ENCODE measurements around the gene INS.

The INS gene

DNA sequence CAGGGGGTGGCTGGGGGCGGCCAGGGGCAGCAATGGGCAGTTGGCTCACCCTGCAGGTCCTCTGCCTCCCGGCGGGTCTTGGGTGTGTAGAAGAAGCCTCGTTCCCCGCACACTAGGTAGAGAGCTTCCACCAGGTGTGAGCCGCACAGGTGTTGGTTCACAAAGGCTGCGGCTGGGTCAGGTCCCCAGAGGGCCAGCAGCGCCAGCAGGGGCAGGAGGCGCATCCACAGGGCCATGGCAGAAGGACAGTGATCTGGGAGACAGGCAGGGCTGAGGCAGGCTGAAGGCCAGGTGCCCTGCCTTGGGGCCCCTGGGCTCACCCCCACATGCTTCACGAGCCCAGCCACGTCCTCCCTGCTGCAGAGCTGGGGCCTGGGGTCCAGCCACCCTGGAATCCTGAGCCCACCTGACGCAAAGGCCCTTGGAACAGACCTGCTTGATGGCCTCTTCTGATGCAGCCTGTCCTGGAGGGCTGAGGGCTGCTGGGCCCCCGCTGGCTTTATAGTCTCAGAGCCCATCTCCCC is at the start of gene INS:
Gene INS, minus strand, starts transcription at position 474 of the 524 bp plus-strand sequence. Its CDS starts 238 bp downstream, at position 236.
- no peak for DNase-seq (ENCODE audit: low read depth in 3 of 3)

DNA sequence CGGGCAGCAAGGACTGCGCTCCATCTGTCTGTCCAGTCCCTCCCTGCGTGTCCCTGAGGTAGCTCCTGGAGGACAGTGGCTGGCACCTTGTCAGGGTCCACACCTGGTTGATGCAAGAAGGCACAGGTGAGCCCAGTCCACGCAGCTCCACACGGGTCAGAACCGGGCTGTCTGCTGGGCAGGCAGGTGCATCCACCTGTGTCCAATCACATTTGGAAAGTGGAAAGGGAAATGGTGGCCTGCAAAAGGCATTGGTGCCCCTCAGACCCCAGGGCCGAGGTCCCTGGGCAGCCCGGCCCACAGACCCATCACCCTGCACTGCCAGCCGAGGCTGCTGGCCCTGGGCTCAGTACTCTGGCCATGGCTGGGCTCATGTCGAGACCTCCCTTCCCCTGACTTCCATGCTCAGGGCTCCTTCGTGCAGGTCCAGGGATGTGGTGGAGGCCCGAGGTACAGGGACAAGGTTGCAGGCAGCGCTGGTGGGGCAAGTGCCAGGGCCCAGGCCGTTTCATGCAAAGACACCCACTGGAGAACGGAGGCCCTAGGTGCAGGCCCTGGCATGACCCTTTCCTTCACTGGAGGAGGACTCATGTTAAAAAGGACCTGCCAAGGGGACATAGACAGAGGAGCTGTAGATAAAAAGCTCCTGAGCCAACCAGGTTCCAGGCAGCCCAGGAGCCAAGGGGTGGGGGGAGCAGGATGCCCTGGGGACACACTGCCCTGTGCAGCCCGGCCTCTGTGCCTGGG is 49.5 kb upstream of the INS start:
- no peak for DNase-seq (ENCODE audit: low read depth in 3 of 3)

DNA sequence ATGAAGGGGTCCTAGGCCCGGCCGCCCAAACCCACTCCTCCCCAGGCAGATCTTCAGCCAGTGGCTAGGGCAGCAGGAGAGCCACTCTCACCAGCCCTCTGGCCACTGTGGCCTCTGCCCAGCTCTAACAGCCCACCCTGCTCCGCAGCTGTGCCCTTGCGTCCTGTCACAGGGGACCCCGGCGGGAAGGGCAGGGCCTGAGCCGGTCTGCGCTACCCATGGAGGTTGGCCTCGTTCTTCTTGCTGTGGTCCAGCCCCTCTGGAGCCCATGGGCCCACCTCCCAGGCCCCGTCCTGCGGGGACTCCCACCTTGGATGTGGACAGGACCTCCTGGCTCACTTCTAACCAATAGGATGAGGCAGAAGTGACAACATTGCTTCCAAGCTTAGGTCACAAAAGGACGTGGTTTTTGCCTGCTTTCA is 48.9 kb upstream of the INS start:
- no peak for DNase-seq (ENCODE audit: low read depth in 3 of 3)

DNA sequence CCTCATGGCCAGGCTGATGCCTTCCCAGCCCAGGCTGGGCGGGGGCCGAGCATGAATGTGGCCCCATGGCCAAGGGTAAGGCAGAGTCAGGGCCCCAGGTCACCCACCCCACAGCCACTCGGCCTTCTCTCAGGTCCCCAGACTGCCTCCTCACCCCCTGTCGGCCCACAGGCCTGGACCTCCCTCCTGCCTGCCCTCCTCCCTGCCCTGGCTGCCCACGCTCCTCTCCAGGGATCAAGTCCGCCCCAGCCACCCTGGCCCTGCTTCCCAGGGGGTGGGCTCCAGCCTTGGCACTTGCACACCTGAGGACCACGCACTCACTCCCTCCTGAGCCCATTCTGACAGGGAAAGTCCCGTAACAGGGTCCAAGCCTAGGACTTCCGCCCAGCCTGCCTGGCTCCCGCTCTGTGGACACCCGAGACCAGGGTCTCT is 48.4 kb upstream of the INS start:
- no peak for DNase-seq (ENCODE audit: low read depth in 3 of 3)

DNA sequence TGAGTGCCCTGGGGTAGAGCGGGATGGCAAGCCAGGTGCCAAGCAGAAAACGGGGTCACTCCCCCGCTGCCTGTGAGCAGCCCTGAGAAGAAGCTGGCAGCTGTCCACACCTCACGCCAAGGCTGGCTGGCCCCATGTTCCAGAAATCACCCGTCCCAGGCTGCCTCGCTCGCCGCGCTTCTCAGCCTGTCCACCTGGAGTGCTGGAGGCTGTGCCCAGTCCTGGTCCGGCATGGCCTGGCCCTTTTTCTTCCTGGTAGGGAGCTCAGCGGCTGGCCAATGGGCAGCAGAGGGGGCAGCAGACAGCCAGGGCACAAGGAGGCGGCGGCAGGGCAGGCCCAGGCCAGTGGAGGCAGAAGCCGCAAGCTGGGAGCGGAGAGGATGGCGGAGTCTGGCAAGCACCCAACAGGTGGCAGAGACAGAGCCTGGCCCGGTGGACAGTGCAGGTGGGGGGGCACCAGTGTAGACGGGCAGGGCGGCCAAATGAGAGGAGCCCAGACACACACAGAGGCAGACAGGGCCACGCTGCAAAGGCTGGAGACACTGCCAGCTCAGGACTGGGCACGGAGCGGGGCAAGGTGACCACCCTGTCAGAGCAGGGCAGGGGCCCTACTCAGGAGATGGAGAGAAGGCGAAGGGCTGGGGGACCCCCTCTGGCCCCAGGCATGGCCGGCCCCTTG is 47.8 kb upstream of the INS start:
- DNase-seq (ENCODE audit: low read depth in 3 of 3), result no peak

DNA sequence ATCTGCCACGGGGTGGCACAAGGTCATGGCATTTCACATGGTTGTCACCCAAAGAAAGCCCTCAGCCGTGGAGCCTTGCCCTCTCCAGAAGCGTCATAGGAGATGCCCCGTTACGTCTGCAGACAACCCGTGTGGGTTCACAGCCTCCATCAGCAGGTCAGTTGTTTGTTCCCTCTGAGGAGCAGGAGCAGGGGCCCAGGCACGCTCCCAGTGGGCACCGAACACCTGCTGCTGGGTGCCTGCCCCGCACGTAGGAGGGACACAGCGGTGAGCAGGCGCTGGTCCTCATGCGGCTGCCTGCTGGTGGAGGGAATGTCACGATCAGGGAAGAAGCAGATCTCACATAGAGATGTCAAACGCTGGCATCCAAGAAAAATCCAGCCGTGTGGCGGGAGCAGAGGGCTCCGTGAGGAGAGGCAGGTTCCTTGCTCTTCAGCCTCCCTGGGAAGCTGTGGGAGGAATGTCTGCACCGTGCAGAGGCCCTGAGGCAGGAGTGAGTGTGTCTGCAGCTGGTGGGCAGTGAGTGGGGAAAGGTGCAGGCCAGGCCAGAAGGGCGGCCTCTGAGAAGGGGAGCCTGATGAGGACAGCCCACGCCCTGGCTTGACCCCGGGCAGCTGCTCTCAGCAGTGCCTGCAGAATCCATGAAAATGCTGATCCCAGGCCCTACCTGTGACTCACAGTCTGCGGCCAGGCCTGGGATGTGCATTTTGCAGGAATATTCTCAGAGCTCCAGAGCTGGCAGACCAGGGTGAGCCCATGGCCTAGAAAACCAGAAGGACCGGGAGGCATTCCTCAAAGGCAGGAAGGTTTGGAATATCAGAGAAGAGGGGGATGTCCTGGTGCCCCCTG is 47.0 kb upstream of the INS start:
- no peak for DNase-seq (ENCODE audit: low read depth in 3 of 3)

DNA sequence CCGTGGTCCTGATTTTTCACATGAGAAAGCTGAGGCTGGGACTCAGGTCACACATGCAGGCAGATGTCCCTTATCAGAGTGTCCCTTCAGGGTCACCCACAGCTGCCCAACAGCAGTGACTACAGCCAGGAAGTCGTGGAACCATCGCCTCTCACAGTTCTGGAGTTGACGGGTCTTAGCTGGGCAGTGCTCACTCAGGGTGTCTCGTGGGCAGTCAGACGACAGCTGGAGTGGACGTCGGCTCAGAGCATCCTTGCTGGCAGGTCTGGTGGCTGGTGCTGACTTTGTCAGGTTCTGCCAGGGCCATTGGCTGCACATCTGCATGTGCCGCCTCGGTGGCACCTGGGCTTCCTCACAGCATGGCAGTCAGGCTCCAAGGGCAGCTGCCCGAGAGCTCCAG is 46.2 kb upstream of the INS start:
- DNase-seq (ENCODE audit: low read depth in 3 of 3), result no peak

DNA sequence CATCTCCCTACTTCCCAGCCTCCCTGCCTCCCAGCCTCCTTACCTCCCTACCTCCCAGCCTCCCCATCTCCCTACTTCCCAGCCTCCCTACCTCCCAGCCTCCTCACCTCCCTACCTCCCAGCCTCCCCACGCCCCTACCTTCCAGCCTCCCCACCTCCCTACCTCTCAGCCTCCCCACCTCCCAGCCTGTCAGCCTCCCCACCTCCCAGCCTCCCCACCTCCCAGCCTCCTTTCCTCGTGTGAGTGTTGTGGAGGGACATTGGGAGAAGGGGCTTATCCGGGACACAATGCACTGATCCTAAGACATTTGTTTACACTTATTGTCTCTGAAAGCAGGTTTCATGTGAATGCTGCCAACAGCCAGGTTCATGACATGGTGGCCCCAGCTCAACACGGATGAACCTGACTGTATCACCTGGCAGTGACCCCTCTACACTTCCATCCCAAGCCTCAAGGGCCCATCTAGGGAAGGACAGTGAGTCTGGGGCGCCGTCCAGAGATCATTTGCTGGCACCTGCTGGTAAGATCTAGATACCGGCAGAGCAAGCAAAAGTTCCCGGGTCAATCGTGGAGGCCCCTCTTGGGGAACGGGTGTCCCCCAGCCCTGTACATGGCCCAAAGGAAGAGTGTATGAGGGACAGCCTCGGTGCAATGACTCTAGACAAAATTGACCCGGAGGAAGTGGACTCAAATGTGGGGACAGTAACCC is 45.1 kb upstream of the INS start:
- DNase-seq (ENCODE audit: low read depth in 3 of 3), result no peak

DNA sequence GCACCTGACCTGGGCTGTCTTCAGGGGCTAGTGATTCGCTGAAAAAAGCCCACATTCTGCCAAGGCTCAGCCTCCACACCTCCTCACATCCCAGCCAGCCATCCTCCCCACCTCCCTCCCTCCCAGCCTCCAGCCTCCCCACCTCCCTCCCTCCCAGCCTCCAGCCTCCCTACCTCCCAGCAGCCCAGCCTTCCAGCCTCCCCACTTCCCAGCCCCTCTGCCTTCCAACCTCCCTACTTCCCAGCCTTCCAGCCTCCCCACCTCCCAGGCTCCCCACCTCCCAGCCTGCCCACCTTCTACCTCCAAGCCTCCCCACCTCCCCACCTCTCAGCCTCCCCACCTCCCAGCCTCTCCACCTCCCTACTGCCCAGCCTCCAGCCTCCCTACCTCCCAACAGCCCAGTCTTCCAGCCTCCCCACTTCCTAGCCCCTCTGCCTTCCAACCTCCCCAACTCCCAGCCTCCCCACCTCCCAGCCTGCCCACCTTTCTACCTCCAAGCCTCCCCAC is 44.3 kb upstream of the INS start:
- no peak for DNase-seq (ENCODE audit: low read depth in 3 of 3)

DNA sequence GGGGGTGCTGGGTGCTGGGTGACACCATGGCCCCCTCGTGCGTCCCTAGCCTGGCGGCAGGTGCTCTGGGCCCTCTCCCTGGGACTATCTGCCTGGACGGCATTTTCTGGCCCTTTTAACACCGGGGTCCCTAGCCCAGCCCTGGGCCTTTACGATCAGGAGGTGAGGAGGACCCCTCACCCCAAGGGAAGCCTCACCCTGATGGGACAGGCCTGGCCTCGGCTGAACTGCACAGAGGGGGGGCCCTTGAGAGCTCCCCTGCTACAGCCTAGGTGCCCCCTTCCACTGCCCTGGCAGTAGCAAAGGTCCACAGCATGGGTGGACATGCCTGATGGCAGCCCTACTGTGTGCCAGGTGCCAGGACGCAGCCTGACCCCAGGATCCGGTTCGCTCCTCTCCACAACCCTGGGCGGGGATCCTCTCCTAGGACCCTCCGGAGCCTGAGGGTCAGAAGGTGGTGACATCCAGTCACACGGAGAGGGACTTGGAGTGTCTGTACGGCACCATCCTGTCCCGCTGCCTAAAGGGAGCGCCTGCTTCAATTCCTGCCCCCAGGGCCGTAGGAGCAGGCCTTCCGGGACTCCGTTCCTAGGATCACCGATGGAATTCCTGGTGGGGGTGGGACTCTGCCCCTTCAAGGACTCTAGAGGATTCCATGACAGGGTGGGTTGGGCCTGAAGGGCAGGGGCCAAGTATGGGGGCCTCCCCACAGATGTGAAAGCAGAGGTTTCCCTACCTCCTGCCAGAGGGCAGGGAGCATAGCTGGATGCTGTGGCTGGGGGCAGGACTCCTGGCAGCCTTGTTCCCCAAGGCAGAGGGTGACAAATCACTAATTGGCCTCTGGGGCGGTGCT is 43.6 kb upstream of the INS start:
- no peak for DNase-seq (ENCODE audit: low read depth in 3 of 3)

DNA sequence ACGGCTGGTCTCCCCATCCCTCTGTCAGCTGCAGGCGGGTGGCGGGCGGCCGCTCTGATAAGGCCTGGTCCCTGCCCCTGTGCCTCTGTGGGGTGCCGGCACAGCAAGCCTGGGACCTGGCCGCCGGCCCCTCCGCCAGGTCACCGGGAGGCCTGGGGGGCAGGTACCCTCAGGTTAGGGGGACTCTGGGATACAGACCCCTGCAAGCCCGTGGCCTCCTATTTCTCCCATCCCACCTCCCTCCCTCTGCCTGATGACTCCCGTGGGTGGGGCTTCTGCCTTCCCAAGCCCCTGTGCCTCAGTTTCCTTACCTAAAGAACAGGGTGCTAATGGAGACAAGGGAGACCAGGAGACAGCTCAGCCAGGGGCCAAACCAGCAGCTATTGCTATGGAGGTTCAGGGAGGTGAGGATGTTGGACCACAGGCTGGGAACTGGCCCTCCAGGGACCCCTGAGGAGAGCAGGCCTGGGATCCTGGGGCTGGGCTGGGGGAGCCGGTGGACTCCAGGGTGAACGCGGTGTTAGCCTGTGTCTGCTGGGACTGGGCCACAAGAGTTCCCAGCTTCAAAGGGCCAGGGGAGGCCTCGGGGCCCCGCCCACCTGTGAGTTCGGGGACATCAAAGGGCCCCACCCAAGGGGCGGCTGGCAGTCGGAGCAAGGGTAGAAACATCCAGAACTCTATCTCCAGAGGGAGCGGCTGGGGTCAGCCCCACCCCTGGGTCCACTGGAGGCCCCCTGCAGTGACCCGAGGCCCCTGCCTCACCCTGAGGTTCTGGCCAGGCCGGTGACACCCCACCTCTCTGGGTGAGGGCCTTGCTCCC is 42.6 kb upstream of the INS start:
- DNase-seq (ENCODE audit: low read depth in 3 of 3), result no peak

DNA sequence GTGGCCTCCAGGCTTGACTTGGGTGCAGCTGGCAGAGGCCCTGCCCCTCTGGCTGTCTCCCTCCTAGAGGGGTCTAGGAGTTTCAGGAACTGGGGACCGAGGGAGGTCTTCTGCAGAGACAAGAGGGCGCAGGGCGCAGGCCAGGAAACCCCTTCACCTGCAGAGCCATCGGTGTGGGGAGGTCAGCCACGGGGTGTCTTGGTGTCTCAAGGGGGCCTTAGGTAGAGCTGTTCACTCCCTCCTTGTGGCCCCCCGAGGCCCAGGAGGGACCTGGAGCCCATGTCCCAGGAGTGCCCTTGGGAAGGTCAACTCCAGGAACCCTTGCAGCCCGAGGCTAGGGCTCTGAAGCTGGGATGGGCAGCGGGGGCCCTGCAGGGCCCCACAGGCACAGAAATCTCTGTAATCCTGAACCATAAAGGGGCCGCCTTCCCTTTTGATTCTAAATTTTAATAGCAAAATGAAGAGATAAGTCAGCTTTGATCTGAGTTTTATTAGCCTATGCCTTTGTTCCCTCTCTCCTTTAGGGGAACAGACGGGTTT is 42.0 kb upstream of the INS start:
- DNase-seq (ENCODE audit: low read depth in 3 of 3), result no peak

DNA sequence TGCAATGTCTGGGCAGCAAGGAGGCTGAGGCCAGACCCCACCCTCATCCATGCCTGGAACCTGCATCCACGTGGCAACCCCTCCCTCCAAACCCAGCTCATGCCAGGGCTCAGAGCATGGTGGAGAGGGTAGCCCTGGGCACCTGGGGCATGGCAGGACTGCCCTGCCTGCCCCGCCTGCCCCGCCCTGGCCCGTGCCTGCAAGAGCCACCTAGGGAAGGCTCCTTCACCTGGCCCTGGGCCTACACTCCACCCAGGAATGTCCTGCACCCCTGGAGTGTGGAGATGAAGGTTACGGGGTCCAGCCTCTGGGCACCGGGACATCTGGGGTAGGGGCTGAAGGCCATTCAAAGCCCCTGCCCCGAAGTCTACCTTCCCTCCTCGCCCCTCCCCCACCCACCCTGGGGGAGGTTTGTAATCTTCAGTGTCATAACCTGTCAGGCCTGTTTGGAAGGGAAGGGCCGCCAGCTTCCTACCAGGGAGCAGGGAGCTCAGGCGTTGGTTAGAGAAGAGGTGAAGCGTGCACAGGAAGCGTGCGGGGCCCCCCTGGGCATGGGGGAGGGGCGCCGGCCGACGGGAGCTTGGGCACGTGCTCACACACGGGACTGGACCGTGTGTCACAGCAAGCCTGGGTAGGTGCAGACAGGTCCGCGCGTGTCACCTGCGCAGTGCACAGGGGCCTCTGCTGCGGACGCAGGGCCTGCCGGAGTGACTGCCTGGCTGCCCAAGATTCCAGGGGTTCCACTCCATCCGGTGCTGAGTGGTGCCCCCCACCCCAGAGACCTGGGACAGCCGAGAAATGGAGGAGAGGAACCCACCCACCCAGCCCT is 41.3 kb upstream of the INS start:
- no peak for DNase-seq (ENCODE audit: low read depth in 3 of 3)

DNA sequence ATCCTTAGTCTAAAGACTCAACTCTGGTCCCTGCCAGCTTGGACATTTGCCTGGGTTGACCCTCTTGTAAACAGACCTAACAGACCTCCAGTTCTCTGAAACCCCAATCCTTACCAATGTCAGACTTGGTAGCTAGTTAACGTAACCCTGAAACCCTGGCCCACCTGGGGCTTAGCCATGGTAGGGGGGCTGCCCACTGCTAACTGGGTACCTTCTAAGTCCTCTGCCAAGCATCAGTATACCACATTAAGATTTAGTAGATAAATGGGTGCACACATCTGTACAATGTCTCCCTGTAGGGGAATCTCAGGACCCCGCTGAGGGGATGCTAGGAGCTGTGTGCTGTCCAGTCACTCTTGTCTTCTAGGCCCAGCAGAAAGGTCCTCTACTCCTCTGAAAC is 40.5 kb upstream of the INS start:
- no peak for DNase-seq (ENCODE audit: low read depth in 3 of 3)

DNA sequence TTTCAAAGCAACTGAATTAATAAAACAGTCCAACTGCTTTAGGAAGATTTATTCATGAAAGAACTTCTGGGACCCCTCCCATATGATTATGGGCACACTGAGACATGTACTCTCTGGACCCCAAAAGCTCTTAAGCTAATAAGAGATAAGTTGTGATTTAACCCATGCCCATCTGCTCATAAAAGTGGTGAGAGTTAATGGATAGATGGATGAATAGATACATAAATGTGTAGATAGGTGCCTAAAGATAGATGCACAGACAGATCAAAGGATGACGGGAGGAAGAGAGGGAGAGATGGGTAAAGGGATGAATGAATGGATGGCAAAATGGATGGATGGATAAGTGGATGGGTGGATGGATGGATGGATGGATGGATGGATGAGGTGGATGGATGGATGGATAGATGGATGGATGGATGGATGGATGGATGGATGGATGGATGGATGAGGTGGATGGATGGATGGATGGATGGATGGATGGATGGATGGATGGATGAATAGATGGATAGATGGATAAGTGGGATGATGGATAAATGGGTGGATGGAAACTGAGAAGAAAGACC is 40.0 kb upstream of the INS start:
- no peak for DNase-seq (ENCODE audit: low read depth in 3 of 3)

DNA sequence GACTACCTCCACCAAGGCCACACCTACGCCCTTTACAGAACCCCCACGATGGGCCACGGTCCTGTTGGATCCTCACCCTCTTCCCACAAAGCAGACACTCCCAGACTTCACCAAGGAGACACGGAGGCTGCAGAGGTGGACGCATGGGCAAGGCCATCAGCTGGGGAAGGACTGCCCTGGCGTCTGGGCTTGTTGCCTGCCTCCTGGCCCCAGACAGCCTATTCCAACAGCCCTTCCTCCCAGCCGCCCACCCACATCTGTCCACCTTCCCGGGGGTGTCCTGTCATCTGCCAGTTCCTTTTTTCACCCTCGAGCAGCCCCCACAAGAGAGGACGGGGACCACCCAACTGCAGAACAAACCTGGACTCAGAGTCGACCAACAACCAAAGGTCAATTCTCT is 39.5 kb upstream of the INS start:
- no peak for DNase-seq (ENCODE audit: low read depth in 3 of 3)

DNA sequence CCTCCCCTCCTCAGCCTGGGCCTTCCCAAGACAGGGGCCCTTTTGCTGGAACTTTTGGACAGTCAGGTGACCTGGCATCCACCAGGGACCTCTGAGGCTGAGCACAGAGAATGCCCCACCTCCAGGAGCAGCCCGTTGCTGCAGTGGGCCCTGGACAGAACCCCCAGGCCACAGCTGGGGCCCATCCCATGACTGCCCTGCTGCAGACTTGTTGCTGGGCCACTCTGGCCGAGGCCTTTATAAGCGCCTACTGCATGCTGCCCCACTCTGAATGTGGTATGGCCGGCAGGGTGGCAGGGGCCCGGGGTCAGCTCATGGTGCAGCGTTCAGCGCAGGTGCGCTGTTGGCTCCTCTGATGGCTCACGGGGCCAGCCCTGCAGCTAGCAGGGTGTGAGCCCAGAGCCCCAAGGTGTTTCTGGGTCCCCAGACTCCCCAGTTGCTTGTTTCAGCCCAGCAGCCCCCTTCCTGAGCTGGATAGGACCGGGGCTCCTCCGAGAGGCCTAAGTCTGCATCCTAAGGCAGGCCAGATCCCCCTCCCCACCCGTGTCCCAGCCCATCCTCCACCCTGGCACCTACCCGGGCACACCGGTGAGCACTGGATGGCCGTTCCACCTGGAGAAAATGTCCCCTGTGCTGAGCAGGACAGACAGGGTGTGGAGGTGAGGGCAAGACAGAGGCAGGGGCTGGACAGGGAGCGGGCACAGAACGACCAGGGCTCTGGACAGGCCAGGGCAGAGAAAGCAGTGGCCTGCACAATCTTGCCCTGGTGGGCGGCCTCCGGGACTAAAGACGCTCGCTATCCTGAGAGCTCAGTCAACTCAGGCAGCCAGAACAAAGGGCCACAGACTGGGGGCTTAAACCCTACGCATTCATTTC is 38.7 kb upstream of the INS start:
- no peak for DNase-seq (ENCODE audit: low read depth in 3 of 3)
